GM23248 (cell line): Measurements from ENCODE around the gene SCLT1. TPM values are rescaled to one million over a fixed set of nuclear protein-coding genes. Genes with fewer than 3 reads are reported as not detected.

Experiments
- DNase-seq: peaks from one replicate; pipeline ENCODE4 v3.0.0-alpha.2; 2015
- H2AFZ ChIP-seq: fragments of 200-600 bp; sonication (generic); 2 replicates; pipeline ENCODE4 v1.6.1; 2016; ENCODE audit warnings: antibody characterized with exemption
- H3F3A ChIP-seq: fragments of 200-600 bp; sonication (generic); 2 replicates; pipeline ENCODE4 v1.6.1; 2016; ENCODE audit warnings: mild to moderate bottlenecking, antibody characterized with exemption, mixed run types; ENCODE audit not compliant: insufficient read depth
- H3K27ac ChIP-seq: fragments of 200-600 bp; sonication (generic); 2 replicates; pipeline ENCODE4 v1.5.1; 2016; ENCODE audit warnings: mild to moderate bottlenecking
- H3K27me3 ChIP-seq: fragments of 200-600 bp; sonication (generic); replicated peaks from 2 replicates; pipeline ENCODE4 v1.6.1; 2016; ENCODE audit warnings: mild to moderate bottlenecking; ENCODE audit not compliant: insufficient read depth
- H3K36me3 ChIP-seq: fragments of 200-600 bp; sonication (generic); 2 replicates; pipeline ENCODE4 v1.6.1; 2016; ENCODE audit warnings: low read depth, mild to moderate bottlenecking
- H3K4me1 ChIP-seq: fragments of 200-600 bp; sonication (generic); 2 replicates; pipeline ENCODE4 v1.6.1; 2016; ENCODE audit warnings: mild to moderate bottlenecking; ENCODE audit not compliant: insufficient read depth
- H3K4me2 ChIP-seq: fragments of 200-600 bp; sonication (generic); one replicate; pipeline ENCODE4 v1.6.1; 2016; ENCODE audit warnings: mild to moderate bottlenecking; ENCODE audit not compliant: unreplicated experiment
- H3K4me3 ChIP-seq: fragments of 200-600 bp; sonication (generic); 2 replicates; pipeline ENCODE4 v1.5.1; 2016; ENCODE audit warnings: mild to moderate bottlenecking
- H3K79me2 ChIP-seq: fragments of 200-600 bp; sonication (generic); 2 replicates; pipeline ENCODE4 v1.6.1; 2016; ENCODE audit warnings: mild to moderate bottlenecking; ENCODE audit not compliant: insufficient read depth
- H3K9ac ChIP-seq: fragments of 200-600 bp; sonication (generic); 2 replicates; pipeline ENCODE4 v1.6.1; 2016; ENCODE audit warnings: mild to moderate bottlenecking
- H3K9me2 ChIP-seq: fragments of 200-600 bp; sonication (generic); 2 replicates; pipeline ENCODE4 v1.6.1; 2016; ENCODE audit warnings: mixed run types, mild to moderate bottlenecking, moderate library complexity; ENCODE audit not compliant: insufficient read depth
- H3K9me3 ChIP-seq: fragments of 200-600 bp; sonication (generic); one replicate; pipeline ENCODE4 v1.6.1; 2017; ENCODE audit warnings: low read depth
- H4K20me1 ChIP-seq: fragments of 200-600 bp; sonication (generic); 2 replicates; pipeline ENCODE4 v1.6.0; 2016; ENCODE audit not compliant: insufficient read depth
- EZH2 ChIP-seq: fragments of 200-600 bp; sonication (generic); IDR thresholded peaks from 2 replicates; pipeline ENCODE4 v1.6.1; 2018; ENCODE audit warnings: antibody characterized with exemption, mild to moderate bottlenecking; ENCODE audit not compliant: insufficient read depth, poor library complexity, severe bottlenecking
- EZH2phosphoT487 ChIP-seq: fragments of 200-600 bp; sonication (generic); IDR thresholded peaks from 2 replicates; pipeline ENCODE4 v1.6.1; 2018; ENCODE audit warnings: antibody characterized with exemption, moderate library complexity, mild to moderate bottlenecking, low read depth; ENCODE audit not compliant: insufficient read depth
- WGBS, 2 experiments: methylation state at CpG; one replicate each; pipeline ENCODE4 v1.1.6; 2015 to 2017; ENCODE audit warnings: low lambda C conversion rate in 2 of 2, low coverage in 1 of 2; ENCODE audit errors: missing lambda C conversion rate in 2 of 2; 5-methylcytosine and 5-hydroxymethylcytosine counted together
- in situ Hi-C: fragments of 300-500 bp; cut with MboI; formaldehyde crosslinking; loops from 2 replicates; pipeline ENCODE4 v1.15.0; 2020
- polyA plus RNA-seq: library from polyadenylated mRNA; unstranded; fragments of >200 nt; fragmentation: Nextera tagmentation; extraction: Ambion mirVana; gene quantifications from 2 replicates; pipeline ENCODE4 v1.2.1, GENCODE V29; 2016
- total RNA-seq: library from RNA; depleted of rRNA; stranded (reverse); fragments of >200 nt; shearing (Covaris generic); gene quantifications from 2 replicates; pipeline ENCODE4 v1.2.3, GENCODE V29; 2014

SCLT1 gene
- total and polyA plus RNA-seq, 2 experiments from 2014 or later, result 7.3 to 9.0 TPM

DNA sequence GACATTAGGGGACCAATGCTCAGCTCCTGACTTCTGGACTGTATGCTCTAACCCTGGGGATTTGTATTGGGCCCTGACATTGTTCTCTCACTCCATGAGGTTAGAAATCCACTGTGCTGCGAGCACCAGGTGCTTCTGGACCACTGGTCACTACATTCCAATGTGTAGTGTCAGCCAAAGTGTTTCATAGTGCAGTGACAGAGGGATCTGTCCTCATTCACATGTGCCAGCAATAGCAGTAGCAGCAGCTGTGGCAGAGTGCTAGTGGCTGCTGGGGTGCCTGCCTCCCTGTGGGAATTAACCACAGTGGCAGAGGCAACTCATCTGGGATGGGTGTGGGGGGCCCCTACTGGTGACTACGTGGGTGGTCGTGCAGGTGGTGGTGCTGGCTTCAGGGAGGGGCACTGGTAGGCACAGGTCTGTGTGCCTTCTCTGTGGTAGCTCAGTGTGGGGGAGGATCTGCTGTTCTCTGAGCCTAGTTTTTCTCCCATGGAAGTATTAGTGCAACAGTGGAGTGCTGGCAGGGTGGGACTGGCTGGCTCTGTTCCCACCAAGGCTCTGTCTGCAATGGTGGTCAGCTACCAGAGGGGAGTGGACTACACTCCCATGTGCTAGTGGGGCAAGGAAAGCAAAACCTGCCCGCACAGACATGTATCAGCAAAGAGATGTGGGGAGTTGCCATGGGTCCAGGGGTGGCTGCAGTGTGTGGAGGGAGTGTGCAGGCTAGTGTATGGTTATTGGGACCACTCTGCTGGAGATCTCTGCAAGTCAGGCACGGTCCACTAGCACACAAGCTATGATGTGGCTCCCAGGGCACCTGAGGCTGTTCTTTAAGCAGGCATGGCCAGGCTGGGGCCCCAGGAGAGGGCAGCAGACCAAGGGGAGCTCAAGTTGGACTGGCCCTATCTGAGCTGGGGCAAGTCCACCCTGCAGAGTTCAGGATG lies 78.5 kb downstream of the SCLT1 start:
- H3K36me3 ChIP-seq, result no peaks in the 10 kb centered on the region
- WGBS, 2 experiments, result 88 to 91% methylated on average over 5 of the region's 5 CpGs
- no peak for TF ChIP-seq EZH2
- TF ChIP-seq EZH2phosphoT487, result no peak
- no peaks in the 10 kb centered on the region for H3K79me2 ChIP-seq
- H2AFZ ChIP-seq, result no peak overlapping the region
- H3K4me3 ChIP-seq, result no peak overlapping the region
- no peaks in the 10 kb centered on the region for H4K20me1 ChIP-seq
- no peak overlapping the region for H3K27ac ChIP-seq
- no peaks in the 10 kb centered on the region for H3K9me2 ChIP-seq
- in situ Hi-C loops, result no loop called here
- no peaks in the 10 kb centered on the region for H3K27me3 ChIP-seq
- no peaks in the 10 kb centered on the region for H3K4me1 ChIP-seq
- no peak for DNase-seq
- no peak overlapping the region for H3K4me2 ChIP-seq
- H3F3A ChIP-seq, result no peaks in the 10 kb centered on the region
- H3K9me3 ChIP-seq, result no peaks in the 10 kb centered on the region
- no peak overlapping the region for H3K9ac ChIP-seq

DNA sequence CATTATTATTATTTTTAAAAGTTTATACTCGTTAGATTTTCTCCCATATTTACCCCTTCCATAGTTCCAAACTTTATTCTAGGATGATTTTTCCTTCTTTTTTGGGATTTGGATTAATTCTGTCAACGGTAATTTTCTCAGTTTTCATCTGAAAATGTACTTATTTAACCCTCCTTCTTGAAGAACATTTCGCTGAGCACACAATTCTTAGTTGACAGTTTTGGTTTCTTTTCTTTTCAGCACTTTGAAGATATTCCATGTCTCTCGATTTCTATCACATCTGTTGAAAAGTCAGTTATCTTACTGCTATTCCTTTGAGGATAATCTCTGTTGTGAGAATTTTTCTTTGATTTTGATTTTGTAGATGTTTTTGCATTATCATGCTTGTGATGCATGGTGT lies 85.2 kb downstream of the SCLT1 start:
- H3F3A ChIP-seq, result no peaks in the 10 kb centered on the region
- no peak for TF ChIP-seq EZH2phosphoT487
- TF ChIP-seq EZH2, result no peak
- no peak overlapping the region for H3K4me3 ChIP-seq
- no peaks in the 10 kb centered on the region for H3K9me3 ChIP-seq
- no peak overlapping the region for H3K4me2 ChIP-seq
- no peaks in the 10 kb centered on the region for H3K9me2 ChIP-seq
- in situ Hi-C loops, result no loop called here
- H3K27ac ChIP-seq, result no peak overlapping the region
- H3K36me3 ChIP-seq, result no peaks in the 10 kb centered on the region
- no peaks in the 10 kb centered on the region for H4K20me1 ChIP-seq
- no peaks in the 10 kb centered on the region for H3K27me3 ChIP-seq
- H3K9ac ChIP-seq, result no peak overlapping the region
- DNase-seq, result no peak
- no peaks in the 10 kb centered on the region for H3K79me2 ChIP-seq
- H3K4me1 ChIP-seq, result no peaks in the 10 kb centered on the region
- WGBS, 2 experiments, result 83 to 88% methylated on average over 4 of the region's 4 CpGs
- H2AFZ ChIP-seq, result no peak overlapping the region

DNA sequence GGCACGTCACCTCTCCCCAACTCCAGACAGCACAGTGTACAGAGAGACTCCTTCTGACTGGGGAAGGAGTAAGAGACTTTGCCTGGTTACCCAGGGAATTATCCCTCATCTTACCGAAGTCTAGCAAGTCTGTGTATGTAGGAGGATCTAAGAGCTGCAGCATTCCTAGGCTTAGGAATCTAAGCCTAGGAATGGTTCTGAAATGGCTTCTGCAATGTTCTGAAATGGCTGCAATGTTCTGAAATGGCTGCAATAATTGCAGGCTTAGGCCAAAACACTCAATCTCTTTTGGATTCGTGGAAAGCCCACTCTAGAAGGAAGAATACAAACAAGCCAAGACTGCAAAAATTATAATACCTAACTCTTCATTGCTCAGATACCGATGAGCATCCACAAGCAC lies 106.4 kb downstream of the SCLT1 start:
- in situ Hi-C loops, result no loop called here
- DNase-seq, result no peak
- 98 to 100% methylated on average over 4 of the region's 4 CpGs for WGBS, 2 experiments

DNA sequence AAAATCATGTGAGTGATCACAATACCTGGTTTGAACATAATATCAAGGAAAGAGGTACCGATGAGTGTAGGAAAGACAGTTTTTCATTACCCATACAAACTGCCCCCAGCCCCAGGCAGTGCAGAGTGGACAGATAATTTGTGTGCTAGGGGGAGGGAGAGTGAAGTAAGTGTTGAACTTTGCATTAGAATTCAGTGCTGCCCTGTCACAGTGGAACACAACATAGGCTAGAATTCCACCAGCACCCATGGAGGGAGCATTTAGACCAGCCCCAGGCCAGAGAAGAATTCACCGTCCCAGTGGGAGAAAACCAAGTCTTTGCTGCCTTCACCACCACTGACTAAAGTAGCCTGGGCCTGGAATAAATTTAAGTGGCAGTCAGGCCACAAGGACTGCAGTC lies 107.3 kb downstream of the SCLT1 start:
- Histone ChIP-seq H3K36me3 (0 out of 2 replicates have a peak, but pooled peaks cover 3% of the 10 kb centered on the region), H3K4me1 (no peaks in the 10 kb centered on the region), H3K9me2 (0 out of 2 replicates have a peak, but pooled peaks cover 3% of the 10 kb centered on the region), H3F3A (no peaks in the 10 kb centered on the region; the same call in 1 of the 2 replicates), H3K9ac (no peak overlapping the region), H3K9me3 (peaks cover 4% of the 10 kb centered on the region), H3K4me3 (no peak overlapping the region), H3K27ac (no peak overlapping the region), H3K4me2 (no peak overlapping the region), H3K79me2 (no peaks in the 10 kb centered on the region), H4K20me1 (no peaks in the 10 kb centered on the region), H2AFZ (no peak overlapping the region), H3K27me3 (no peaks in the 10 kb centered on the region)
- TF ChIP-seq EZH2phosphoT487 (no peak), EZH2 (no peak)
- no peak for DNase-seq
- in situ Hi-C loops, result no loop called here
- 92 to 100% methylated on average over 2 of the region's 2 CpGs for WGBS, 2 experiments

More for the DNA sequence above, 106.4 kb downstream of the SCLT1 start:
- no peak overlapping the region for H3K27ac ChIP-seq
- H3K36me3 ChIP-seq, result 0 out of 2 replicates have a peak, but pooled peaks cover 3% of the 10 kb centered on the region
- no peaks in the 10 kb centered on the region; the same call in 1 of the 2 replicates for H3F3A ChIP-seq
- TF ChIP-seq EZH2phosphoT487 (no peak), EZH2 (no peak)
- no peaks in the 10 kb centered on the region for H3K27me3 ChIP-seq
- peaks cover 4% of the 10 kb centered on the region for H3K9me3 ChIP-seq
- no peak overlapping the region for H3K4me2 ChIP-seq
- no peak overlapping the region for H2AFZ ChIP-seq
- no peak overlapping the region for H3K4me3 ChIP-seq
- no peaks in the 10 kb centered on the region for H3K4me1 ChIP-seq
- no peak overlapping the region for H3K9ac ChIP-seq
- 0 out of 2 replicates have a peak, but pooled peaks cover 3% of the 10 kb centered on the region for H3K9me2 ChIP-seq
- no peaks in the 10 kb centered on the region for H3K79me2 ChIP-seq
- no peaks in the 10 kb centered on the region for H4K20me1 ChIP-seq
